ENCODE results near the gene SESN1. TPM values are rescaled to one million over a fixed set of nuclear protein-coding genes. Genes with fewer than 3 reads are reported as not detected.

The SESN1 gene
- total RNA-seq, 2 experiments from 2014 or later: 10.8 to 13.8 TPM

DNA sequence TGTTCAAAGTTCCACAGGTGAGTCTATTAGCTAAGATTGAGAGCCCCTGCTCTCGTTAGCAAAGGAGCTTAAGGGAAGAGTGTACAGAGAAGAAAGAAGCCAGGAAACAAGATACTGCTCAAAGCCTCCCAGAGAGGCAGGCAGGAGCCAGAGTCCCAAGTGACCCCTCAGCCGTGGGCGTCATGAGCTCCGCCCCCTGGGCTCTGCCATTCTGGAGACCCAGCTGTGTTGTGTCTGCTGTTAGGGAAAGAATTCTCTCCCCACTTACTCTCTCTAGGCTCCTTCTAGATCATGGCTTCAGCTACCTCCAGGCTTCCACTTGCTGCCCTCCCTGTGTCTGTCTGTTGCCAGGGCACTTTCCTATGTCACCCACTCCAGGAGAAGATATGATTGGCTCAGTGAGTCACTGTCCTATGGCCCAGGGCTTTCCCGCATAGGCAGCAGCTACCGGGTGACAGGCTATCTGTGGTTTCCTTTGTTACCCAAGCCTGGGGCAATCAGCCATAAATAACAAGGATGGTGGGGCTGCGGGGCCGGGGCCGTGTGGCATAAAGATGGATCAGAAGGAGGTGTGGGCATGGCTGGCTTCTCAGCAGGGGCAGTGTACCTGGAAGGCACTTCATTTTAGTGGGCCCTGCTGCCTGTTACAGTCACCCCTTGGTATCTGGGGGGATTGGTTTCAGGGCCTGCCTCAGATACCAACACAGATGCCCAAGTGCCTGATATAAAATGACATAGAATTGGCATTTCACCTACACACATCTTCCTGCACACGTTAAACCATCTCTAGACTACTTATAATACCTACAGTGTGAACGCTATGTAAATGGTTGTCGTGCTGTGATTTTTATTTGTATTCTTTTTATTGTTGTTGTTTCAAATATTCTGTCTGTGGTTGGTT is 127.5 kb downstream of the SESN1 start:
- Histone ChIP-seq H3K9me2 (ENCODE audit: insufficient read depth, low read length) (no peaks in the 10 kb centered on the region), H3K4me1 (ENCODE audit: insufficient read depth, low read length, poor library complexity, severe bottlenecking) (no peaks in the 10 kb centered on the region), H3K4me3 (ENCODE audit: low read depth, low read length, poor library complexity, severe bottlenecking) (no peak overlapping the region), H2AFZ (ENCODE audit: low read length) (no peak overlapping the region), H4K20me1 (ENCODE audit: insufficient read depth, low read length) (no peaks in the 10 kb centered on the region), H3K36me3 (ENCODE audit: insufficient read depth, low read length) (no peaks in the 10 kb centered on the region), H3K79me2 (ENCODE audit: insufficient read depth, low read depth, low read length) (no peaks in the 10 kb centered on the region), H3K9me3 (ENCODE audit: low read length) (no peaks in the 10 kb centered on the region), H3K27ac (ENCODE audit: low read depth, low read length, poor library complexity, severe bottlenecking) (no peak overlapping the region), H3K4me2 (ENCODE audit: low read length) (no peak overlapping the region)
- no peak for DNase-seq (ENCODE audit: low spot score)
- intact Hi-C loops (cut with micrococcal nuclease; ENCODE audit: unreplicated experiment): no loop called here
- no peak for TF ChIP-seq EZH2phosphoT487 (IDR thresholded peaks at IDR 0.05; ENCODE audit: borderline replicate concordance, low read depth, low read length)
- TF ChIP-seq, protein P1, sequence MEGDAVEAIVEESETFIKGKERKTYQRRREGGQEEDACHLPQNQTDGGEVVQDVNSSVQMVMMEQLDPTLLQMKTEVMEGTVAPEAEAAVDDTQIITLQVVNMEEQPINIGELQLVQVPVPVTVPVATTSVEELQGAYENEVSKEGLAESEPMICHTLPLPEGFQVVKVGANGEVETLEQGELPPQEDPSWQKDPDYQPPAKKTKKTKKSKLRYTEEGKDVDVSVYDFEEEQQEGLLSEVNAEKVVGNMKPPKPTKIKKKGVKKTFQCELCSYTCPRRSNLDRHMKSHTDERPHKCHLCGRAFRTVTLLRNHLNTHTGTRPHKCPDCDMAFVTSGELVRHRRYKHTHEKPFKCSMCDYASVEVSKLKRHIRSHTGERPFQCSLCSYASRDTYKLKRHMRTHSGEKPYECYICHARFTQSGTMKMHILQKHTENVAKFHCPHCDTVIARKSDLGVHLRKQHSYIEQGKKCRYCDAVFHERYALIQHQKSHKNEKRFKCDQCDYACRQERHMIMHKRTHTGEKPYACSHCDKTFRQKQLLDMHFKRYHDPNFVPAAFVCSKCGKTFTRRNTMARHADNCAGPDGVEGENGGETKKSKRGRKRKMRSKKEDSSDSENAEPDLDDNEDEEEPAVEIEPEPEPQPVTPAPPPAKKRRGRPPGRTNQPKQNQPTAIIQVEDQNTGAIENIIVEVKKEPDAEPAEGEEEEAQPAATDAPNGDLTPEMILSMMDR (conservative IDR thresholded peaks at IDR 0.05; ENCODE audit: low read length): no peak
- no TSS peak for BruUV-seq (replicated peaks)
- POLR2A ChIA-PET: interaction anchor here (1.1 kb wide), 1 partner anchor 12 kb away, joined by 3 read pairs; no protein-coding TSS in a partner anchor
- CTCF ChIA-PET (ENCODE audit: unreplicated experiment): no interaction called here

DNA sequence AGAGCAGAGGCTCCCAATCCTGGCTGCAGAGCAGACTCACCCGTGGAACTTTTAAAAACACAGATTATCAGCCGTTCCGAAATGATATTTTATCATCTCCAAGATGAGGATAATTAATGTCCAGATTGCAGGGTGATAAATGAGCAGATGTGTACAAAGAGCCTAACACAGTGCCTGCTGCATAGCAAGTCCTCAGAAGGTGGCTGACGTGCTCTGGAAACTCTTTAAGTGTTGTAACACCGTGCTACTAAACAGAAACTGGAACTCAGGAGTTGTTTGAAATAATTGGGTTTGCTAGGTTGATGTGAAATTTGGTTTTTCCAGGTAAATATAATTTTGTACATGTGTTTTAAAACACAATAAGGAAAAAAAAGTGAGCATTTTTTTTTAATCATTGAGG is 128.4 kb downstream of the SESN1 start:
- Histone ChIP-seq H3K79me2 (ENCODE audit: insufficient read depth, low read depth, low read length) (no peaks in the 10 kb centered on the region), H3K27ac (ENCODE audit: low read depth, low read length, poor library complexity, severe bottlenecking) (no peak overlapping the region), H3K4me1 (ENCODE audit: insufficient read depth, low read length, poor library complexity, severe bottlenecking) (no peaks in the 10 kb centered on the region), H4K20me1 (ENCODE audit: insufficient read depth, low read length) (no peaks in the 10 kb centered on the region), H3K36me3 (ENCODE audit: insufficient read depth, low read length) (no peaks in the 10 kb centered on the region), H2AFZ (ENCODE audit: low read length) (no peak overlapping the region), H3K9me3 (ENCODE audit: low read length) (no peaks in the 10 kb centered on the region), H3K4me2 (ENCODE audit: low read length) (no peak overlapping the region), H3K9me2 (ENCODE audit: insufficient read depth, low read length) (no peaks in the 10 kb centered on the region), H3K4me3 (ENCODE audit: low read depth, low read length, poor library complexity, severe bottlenecking) (no peak overlapping the region)
- TF ChIP-seq, protein P1 (conservative IDR thresholded peaks at IDR 0.05; ENCODE audit: low read length): no peak
- TF ChIP-seq EZH2phosphoT487 (IDR thresholded peaks at IDR 0.05; ENCODE audit: borderline replicate concordance, low read depth, low read length): no peak
- BruUV-seq (replicated peaks): no TSS peak
- CTCF ChIA-PET (ENCODE audit: unreplicated experiment): no interaction called here
- no peak for DNase-seq (ENCODE audit: low spot score)
- intact Hi-C loops (cut with micrococcal nuclease; ENCODE audit: unreplicated experiment): no loop called here
- POLR2A ChIA-PET: interaction anchor here (1.1 kb wide), 1 partner anchor 11 kb away, joined by 3 read pairs; no protein-coding TSS in a partner anchor

DNA sequence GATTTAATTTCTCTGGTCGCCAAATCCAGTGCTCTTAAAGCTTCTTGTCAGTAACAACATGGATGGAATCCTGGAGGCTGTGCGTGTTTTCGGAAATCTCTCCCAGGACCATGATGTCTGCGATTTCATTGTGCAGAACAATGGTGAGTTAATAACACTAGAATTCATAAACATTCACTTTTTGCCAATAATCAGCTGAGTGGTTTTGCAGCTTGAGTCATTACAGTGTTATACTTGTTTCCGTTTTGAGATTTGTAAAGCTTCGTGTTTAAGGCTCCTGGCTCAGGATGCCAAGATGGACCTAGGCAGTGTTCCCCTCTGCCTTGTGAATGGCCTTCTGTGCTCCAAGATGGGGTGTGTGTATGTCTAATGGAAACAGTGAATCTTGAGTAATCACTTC is 132.7 kb downstream of the SESN1 start:
- Histone ChIP-seq H3K9me2 (ENCODE audit: insufficient read depth, low read length) (no peaks in the 10 kb centered on the region), H3K4me1 (ENCODE audit: insufficient read depth, low read length, poor library complexity, severe bottlenecking) (peaks cover 8% of the 10 kb centered on the region), H3K4me3 (ENCODE audit: low read depth, low read length, poor library complexity, severe bottlenecking) (no peak overlapping the region), H4K20me1 (ENCODE audit: insufficient read depth, low read length) (no peaks in the 10 kb centered on the region), H3K9me3 (ENCODE audit: low read length) (no peaks in the 10 kb centered on the region), H3K27ac (ENCODE audit: low read depth, low read length, poor library complexity, severe bottlenecking) (no peak overlapping the region), H3K4me2 (ENCODE audit: low read length) (no peak overlapping the region), H2AFZ (ENCODE audit: low read length) (no peak overlapping the region), H3K79me2 (ENCODE audit: insufficient read depth, low read depth, low read length) (no peaks in the 10 kb centered on the region), H3K36me3 (ENCODE audit: insufficient read depth, low read length) (no peaks in the 10 kb centered on the region)
- no TSS peak for BruUV-seq (replicated peaks)
- TF ChIP-seq EZH2phosphoT487 (IDR thresholded peaks at IDR 0.05; ENCODE audit: borderline replicate concordance, low read depth, low read length): no peak
- TF ChIP-seq, protein P1 (conservative IDR thresholded peaks at IDR 0.05; ENCODE audit: low read length): no peak
- DNase-seq (ENCODE audit: low spot score): no peak
- intact Hi-C loops (cut with micrococcal nuclease; ENCODE audit: unreplicated experiment): no loop called here
- ChIA-PET POLR2A (interaction anchor here (0.5 kb wide), 1 partner anchor 117 kb away, joined by 4 read pairs; no protein-coding TSS in a partner anchor), CTCF (ENCODE audit: unreplicated experiment) (no interaction called here)

All from OCI-LY7 (cell line).